Measurements from ENCODE around the gene FCMR. TPM values are rescaled to one million over a fixed set of nuclear protein-coding genes. Genes with fewer than 3 reads are reported as not detected.

The FCMR gene
- total and polyA plus RNA-seq, 9 donors, result 0.38 to 8.4 (median 2.4) TPM

- Histone ChIP-seq H3K4me1 (ENCODE audit: insufficient read depth) (no peaks in the 10 kb centered on the region), H3K9me3 (no peaks in the 10 kb centered on the region), H3K27ac (no peak overlapping the region), H3K27me3 (no peaks in the 10 kb centered on the region), H3K36me3 (no peaks in the 10 kb centered on the region), H3K4me3 (no peak overlapping the region)
- no peak for DNase-seq
- no peak for TF ChIP-seq EP300 (IDR thresholded peaks at IDR 0.05)
- no peak for TF ChIP-seq POLR2A (IDR thresholded peaks at IDR 0.05)
- TF ChIP-seq CTCF (IDR thresholded peaks at IDR 0.05), result no peak
- intact Hi-C loops (cut with DNase I), result no loop called here
- WGBS, 3 donors, result 81 to 86% (median 86%) methylated on average over 3 of the region's 3 CpGs
Measured at GRCh38 chr1:206953126-206953525, 31.4 kb upstream of the FCMR start.

- no peak for DNase-seq
- Histone ChIP-seq H3K27ac (no peak overlapping the region), H3K36me3 (no peaks in the 10 kb centered on the region), H3K4me1 (ENCODE audit: insufficient read depth) (no peaks in the 10 kb centered on the region), H3K27me3 (no peaks in the 10 kb centered on the region), H3K9me3 (no peaks in the 10 kb centered on the region), H3K4me3 (no peak overlapping the region)
- TF ChIP-seq CTCF (IDR thresholded peaks at IDR 0.05) (no peak), EP300 (IDR thresholded peaks at IDR 0.05) (no peak), POLR2A (IDR thresholded peaks at IDR 0.05) (no peak)
- WGBS, 3 donors, result 58 to 77% (median 67%) methylated on average over 4 of the region's 4 CpGs
- intact Hi-C loops (cut with DNase I), result no loop called here
Measured at GRCh38 chr1:206952171-206952570, 30.4 kb upstream of the FCMR start.

- TF ChIP-seq CTCF (IDR thresholded peaks at IDR 0.05), result no peak
- no peak for TF ChIP-seq EP300 (IDR thresholded peaks at IDR 0.05)
- no peak for TF ChIP-seq POLR2A (IDR thresholded peaks at IDR 0.05)
- Histone ChIP-seq H3K27ac (no peak overlapping the region), H3K9me3 (no peaks in the 10 kb centered on the region), H3K4me3 (no peak overlapping the region), H3K4me1 (ENCODE audit: insufficient read depth) (no peaks in the 10 kb centered on the region), H3K27me3 (no peaks in the 10 kb centered on the region), H3K36me3 (no peaks in the 10 kb centered on the region)
- 84 to 91% (median 88%) methylated on average over 4 of the region's 4 CpGs for WGBS, 3 donors
- intact Hi-C loops (cut with DNase I), result no loop called here
- no peak for DNase-seq
Measured at GRCh38 chr1:206951318-206952100, 29.8 kb upstream of the FCMR start.

GRCh38 chr1:206949641-206950040, 27.9 kb upstream of the FCMR start:
- no peaks in the 10 kb centered on the region for H3K9me3 ChIP-seq
- DNase-seq, result no peak
- no peak overlapping the region for H3K4me3 ChIP-seq
- WGBS, 3 donors, result 91 to 93% (median 91%) methylated on average over 5 of the region's 5 CpGs
- no peaks in the 10 kb centered on the region for H3K36me3 ChIP-seq
- no peak overlapping the region for H3K27ac ChIP-seq
- TF ChIP-seq POLR2A (IDR thresholded peaks at IDR 0.05) (no peak), EP300 (IDR thresholded peaks at IDR 0.05) (no peak), CTCF (IDR thresholded peaks at IDR 0.05) (no peak)
- intact Hi-C loops (cut with DNase I), result no loop called here
- no peaks in the 10 kb centered on the region for H3K27me3 ChIP-seq
- H3K4me1 ChIP-seq (ENCODE audit: insufficient read depth), result no peaks in the 10 kb centered on the region

Data from ovary (tissue), 9 donors.